MV-4-11 (cell line): ENCODE data around the gene RAB9A.
A peak's percentile ranks its signal among the peaks of the same experiment; 100 is the strongest.
"Not testable (repeated sequence)": the region's sequence is repeated elsewhere in the genome, so short reads cannot be mapped to it uniquely, and the experiment has no call there.

ENCODE experiments used
- DNase-seq: peaks from one replicate; lab custom pipeline; 2025; lab: John Stamatoyannopoulos, UW

Gene RAB9A

DNA sequence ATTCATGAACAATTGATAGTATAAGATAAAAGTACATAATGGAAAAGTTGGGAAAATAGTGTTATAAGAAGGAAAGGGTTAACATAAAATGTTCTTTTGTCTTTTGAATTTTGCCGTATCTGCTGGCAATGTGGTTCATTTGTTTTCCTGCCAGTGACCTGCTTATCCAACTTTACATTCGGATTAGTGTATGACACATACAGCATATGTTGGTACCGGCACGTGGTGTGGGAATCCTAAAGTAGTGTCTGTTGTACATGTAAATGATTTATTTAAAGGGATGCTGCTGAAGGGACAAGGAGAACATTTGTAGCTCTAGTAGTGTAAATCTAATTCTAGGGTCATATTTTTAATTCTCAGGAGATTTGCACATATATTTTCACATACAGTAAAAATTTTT lies 11.5 kb downstream of the RAB9A start:
- DNase-seq, result no peak

DNA sequence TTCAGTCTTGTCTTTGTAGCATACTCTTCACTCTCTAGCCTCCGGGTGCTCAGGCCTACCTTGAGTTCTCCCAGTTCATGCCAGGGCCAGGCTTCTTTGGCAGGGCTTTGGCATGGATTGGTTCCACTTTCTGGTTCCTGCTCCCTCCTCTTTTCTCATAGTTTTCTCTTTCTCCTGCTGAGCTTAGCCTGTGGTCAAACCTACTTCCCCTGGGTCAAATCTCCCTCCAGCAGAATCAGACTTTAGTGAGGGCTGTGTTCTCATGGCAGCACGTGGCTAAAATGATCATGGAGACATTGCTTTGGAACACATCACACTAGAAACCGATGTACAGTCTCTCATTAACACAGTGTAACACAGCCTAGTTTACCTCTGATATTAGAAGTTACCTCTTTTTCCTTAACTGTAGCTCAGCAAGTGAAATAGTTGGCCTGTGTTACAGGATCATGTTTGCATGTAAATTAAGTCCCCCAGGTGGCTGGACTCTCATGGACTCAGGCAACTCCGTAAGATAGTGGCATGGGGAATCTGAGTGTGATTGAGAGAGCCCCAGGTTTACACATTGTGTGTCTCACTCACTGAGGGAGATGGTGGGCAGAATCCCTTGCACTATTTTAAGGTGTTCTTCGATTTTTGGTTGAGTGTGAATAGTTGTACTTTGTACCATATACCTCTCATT lies 13.3 kb downstream of the RAB9A start:
- peak; percentile 61 for DNase-seq

DNA sequence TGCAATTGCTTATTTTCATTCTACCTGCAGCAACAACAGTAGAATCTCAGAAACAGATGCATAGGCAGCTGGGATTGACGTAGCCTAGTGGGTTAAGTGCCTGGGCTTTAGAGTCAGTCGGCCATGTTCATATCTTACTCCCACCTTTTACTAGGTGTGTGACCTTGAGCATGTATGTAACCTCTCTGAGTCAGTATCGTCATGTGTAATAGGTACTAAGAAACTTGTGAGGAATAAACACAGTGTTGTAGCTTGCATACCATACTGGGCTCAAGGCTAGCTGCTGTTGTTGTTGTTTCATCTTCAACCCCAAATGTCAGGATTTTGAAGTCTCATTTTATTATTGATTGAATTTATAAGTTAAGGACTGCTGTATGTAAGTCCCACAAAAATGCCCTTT lies 14.2 kb downstream of the RAB9A start:
- DNase-seq, result no peak

DNA sequence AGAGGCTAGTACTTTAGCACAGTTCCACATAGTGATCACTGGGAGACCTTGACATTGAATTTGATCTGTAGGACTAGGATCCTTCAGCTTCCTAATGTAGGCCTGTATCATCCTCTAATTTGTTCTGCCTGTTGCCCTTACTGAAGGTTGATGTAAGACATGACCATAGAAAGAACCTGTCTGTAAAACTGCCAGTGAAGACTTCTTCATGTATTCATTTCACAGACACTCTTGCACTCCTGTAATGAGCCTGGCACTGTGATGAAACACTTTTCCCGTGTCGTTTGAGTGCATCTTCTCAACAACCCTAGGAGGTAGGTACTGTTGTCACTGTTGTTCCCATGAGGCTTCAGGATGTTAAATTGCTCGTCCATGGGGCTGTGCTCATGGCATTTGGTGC lies 14.7 kb downstream of the RAB9A start:
- DNase-seq, result no peak

DNA sequence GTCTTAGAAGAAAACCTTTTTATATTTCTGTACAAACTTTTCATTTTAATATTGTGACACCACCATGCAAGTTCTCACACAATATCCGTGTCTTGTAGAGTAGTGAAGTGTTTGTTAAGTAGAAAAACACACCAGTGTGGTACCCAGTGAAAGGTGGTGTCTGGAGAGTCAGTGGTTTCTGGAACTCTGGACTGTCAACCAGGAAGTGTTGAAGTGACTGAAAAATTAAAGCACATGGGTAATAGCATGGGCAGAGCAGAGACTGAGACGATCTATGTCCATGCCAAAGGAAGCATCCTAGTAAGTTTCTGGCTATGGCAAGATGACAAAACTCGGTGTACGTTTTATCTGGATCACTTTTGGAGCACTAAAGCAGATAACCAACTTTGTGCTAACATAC lies 22.2 kb downstream of the RAB9A start:
- no peak for DNase-seq

DNA sequence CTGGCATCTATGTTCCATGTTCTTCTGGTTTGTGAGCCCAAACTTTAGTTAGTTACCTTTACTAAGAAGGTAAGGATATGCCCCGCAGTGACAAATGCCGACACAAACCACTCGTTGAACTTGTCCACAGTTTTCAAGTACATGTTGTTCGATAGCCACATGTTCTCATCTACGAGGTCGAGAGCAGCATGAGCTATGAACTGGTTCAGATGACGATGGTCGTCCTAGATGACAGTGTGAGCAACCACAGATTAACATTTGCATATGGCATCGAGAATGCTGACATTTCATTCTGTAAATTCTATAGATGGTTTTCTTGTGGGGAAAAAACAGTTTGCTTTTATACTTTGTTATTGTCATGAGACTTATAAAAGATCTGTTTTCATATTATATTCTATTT lies 27.5 kb downstream of the RAB9A start:
- no peak for DNase-seq

DNA sequence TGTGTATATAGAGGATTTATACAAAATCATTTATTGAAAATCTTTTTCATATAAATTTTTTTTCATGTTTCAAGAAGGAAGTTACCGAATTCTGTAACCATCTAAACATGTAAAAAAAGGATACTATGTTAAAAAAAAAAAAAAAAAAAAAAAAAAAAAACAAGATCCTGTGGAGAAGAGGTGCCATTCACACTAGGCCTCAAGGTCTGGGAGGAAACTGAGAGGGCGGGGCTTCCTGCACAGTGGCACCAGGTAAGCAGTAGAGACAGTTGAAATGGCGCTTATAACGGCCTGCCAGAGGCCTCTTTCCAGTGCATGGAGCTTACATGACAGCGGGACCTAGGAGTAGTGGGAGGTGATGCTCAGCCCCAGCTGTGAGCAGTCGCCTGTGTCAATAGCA lies 28.0 kb downstream of the RAB9A start:
- DNase-seq, result no peak

DNA sequence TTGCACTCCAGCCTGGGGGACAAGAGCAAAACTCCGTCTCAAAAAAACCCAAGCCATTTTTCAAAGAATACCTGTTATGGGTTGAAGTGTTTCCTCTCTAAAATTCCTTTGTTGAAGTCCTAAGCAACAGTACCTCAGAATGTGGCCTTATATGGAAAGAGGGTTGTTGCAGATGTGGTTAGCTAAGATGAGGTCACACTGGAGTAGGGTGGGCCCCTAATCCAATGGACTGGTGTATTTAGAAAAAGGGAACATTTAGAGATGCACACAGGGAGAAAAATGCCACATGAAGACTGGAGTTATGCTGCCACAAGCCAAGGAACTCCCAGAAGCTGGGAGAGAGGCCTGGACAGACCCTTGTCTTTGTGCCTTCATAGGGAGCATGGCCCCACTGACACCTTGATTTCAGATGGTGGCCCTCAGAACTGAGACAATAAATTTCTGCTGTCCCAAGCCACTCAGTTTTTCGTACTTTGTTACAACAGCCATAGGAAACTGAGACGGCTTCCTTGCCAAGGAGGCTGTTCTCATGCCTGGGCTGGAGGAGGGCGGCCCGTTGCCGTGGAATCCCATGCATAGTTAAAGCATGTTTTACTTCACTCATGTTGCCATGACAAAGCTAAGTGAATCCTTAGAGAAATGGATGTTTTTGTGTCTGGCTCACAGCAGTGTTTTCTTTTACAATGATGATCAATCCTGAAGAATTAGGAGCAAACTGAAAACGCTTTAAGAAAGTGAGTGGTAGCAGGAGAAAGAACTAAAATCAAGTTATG lies 29.0 kb downstream of the RAB9A start:
- DNase-seq, result peak; percentile 48

DNA sequence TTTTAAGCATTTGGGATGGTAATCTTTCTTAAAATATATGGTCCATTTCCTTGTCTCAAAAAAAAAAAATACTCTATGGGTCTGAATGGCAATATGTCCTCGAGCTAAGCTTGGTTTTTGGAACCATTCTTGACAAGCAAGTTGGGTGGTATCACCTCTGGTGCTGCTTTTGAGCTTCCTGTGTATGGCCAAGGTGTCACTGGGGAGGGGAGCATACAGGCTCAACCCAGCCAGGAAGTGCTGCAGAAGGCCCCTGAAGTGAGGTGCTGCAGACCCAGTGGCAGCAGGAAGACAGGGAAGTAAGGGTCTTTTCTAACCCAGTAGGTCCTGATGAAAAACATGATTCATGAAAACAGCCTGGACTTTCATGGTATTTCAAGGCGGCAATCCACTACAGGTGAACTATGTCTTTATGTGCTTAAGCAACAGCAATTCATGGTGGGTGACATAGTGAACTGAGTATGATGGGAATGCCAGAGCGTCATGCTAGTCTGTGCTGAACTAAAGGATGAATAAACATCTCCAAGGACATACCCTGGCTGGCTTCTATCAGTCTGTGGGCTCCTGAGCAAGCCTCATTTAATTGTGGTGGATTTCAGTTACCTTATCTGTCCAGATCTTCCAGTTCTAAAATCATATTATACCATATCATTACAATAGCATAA lies 30.4 kb downstream of the RAB9A start:
- DNase-seq, result no peak

DNA sequence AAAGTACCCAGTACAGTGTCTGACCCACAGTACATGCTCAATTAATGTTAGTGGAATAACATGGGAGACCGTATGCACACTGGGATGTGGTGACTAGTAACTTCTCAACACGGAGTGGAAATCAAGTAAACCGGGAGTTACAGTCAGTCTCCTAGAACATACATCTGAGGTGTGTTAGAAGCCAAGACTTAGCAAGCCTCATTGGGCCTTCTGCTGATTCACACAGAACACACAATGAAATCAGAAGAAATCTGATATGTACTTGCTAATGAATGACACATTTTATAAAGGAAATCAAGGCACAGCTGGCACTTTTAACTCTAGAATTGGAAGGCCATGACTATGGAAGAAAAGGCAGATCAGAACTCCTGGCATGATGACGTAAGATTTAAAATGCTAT lies 32.4 kb downstream of the RAB9A start:
- no peak for DNase-seq

DNA sequence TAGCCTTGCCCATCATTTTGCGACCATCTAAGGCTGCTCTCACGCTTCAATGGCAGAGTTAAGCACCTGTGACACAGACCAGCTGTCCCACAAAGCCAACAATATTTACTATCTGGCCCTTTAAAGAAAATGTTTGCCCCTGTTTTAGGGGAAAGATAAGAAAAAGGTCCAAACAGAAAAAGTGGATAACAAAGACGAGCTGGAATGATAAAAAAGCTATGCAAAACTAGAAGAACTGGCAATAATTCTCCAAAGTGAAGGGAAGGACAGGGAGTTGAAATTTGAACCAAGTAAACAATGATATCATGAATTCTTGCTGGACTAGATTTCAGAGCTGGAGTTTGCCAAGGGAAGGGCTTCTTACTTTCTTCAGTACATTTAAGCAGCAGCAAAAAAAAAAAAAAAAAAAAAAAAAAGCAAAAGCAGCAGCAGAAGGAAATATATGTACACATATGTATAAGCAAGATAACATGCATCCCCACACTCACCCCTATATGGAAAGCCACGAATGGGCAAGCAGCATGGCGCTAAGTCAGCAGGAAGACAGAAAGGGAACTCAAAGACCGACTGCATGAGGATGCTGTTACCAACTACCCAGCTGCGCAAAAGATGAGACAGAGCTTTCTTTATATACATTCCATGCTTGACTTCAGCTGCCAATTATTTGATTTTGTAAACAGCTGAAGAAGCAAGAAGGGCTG lies 33.0 kb downstream of the RAB9A start:
- DNase-seq, result peak; percentile 39

DNA sequence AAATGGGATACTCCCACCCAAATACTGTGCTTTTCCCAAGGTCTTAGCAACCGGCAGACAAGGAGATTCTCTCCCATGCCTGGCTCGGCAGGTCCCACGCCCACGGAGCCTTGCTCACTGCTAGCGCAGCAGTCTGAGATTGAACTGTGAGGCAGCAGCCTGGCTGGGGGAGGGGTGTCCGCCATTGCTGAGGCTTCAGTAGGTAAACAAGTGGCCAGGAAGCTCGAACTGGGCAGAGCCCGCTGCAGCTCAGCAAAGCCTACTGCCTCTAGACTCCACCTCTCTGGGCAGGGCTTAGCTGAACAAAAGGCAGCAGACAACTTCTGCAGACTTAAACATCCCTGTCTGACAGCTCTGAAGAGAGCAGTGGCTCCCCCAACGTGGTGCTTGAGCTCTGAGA lies 36.0 kb downstream of the RAB9A start:
- DNase-seq, result not testable (repeated sequence)

DNA sequence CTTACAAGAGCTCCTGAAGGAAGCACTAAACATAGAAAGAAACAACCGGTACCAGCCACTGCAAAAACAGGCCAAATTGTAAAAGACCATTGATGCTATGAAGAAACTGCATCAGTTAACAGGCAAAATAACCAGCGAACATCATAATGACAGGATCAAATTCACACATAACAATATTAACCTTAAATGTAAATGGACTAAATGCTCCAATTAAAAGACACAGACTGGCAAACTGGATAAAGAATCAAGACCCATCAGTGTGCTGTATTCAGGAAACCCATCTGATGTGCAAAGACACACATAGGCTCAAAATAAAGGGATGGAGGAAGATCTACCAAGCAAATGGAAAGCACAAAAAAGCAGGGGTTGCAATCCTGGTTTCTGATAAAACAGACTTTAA lies 37.7 kb downstream of the RAB9A start:
- DNase-seq, result not testable (repeated sequence)

DNA sequence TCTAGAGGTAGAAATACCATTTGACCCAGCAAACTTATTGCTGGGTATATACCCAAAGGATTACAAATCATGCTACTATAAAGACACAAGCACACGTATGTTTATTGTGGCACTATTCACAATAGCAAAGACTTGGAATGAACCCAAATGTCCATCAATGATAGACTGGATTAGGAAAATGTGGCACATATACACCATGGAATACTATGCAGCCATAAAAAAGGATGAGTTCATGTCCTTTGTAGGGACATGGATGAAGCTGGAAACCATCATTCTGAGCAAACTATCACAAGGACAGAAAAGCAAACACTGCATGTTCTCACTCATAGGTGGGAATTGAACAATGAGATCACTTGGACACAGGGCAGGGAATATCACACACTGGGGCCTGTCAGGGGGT lies 41.6 kb downstream of the RAB9A start:
- not testable (repeated sequence) for DNase-seq

DNA sequence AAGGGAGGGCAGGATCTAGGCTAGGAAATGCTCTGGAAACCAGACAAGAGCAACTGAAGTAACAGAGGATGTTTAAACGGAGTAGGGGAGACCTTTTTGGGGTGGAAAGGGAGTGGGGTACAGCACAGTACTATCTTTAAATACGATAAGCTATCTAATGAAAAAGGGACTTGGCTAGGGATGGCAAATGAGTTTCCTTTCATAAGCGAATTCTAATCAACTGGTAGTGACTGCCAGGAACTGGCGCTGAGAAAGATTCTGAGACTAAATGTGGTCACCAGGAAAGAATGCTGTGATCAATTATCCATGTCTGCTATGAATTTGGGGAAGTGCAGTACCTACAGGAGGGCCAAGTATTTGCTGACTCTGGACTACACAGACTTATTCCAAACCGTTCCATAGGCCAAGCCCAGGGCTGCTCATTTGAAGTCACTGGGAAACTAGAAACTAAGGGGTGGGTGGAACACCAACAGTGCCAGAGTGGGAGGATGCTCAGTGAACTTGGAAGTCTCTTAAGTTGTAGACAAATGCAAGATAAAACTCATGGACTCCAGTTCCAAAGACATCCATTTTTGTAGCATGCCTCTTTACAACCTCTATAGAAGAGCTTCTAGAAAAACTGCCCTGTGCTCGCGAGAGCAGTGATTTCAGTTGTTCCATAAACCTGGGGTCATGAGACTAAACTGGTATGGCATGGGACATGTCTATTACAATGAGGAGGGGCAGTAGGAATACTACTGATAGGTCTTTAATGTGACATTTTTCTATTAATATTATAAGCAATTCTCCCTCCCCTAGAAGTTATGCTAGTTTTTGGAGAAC lies 43.5 kb downstream of the RAB9A start:
- DNase-seq, result no peak

DNA sequence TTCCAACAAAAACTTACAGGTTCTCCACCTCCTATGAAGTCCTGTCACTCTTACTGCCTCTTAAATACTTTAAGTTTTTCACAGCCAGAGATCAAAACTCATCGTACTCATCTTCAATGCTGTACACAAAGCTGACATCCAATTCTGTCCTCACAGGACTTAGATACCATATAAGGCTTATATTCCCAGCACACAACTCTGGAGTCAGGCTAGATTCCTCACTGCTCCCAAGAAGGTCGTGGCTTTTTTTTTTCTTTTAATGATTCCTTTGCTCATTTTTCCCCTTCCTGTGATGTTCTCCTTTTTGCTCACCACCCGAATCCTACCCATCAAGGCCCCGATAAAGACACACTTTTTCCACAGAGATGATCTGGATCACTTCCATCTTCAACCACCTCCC lies 44.6 kb downstream of the RAB9A start:
- DNase-seq, result no peak

DNA sequence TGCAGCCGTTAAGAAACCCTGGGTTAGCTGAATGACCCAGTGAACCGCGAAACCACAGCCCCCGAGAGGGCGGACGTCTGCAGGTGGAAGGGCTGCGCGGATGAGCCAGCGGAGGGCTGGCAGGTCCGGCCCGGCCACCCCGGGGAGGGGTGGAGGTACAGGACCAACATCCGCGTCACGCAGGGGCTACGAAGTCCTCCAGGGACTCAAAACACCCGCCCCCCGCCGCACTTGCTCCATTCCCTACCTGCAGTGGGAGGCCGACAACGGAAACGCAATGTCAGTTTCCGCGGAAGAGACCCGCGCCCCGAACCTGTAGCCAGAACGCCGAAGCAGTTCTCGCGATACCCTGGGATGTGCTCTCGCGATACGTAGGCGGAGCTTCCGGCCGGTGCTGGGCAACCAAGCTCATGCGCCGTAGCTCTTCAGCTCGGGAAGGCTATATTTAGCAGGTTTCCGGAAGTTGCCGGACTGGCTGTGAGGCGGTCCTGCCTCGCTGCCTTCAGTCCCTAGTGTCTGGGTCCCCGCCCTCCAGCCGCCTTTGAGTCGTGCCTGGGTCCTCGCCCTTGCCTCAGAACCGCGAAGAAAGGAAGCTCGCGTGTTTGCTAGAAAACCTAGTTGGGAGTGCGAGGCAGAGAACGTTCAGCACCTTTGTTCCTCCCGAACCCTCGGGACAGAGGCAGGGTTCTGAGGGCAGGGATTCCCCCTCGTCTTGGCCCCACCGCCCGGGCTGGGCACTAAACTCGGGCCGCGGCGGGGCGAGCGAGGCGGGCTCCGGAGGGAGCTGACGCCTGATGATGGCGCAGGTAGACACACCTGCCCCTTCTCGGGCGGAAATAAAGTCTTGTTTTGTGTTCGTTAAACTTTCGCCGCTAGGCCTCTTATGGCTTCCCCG lies 45.6 kb downstream of the RAB9A start, which contains the start of the genes OFD1 and TRAPPC2:
Gene OFD1 (plus strand): TSS at position 471 of the 895 bp plus-strand sequence. CDS start 324 bp downstream, at position 795.
Gene TRAPPC2 (minus strand): TSS at position 343 of the 895 bp plus-strand sequence. CDS start 14,657 bp downstream, outside the sequence.
- peak; percentile 93 for DNase-seq

DNA sequence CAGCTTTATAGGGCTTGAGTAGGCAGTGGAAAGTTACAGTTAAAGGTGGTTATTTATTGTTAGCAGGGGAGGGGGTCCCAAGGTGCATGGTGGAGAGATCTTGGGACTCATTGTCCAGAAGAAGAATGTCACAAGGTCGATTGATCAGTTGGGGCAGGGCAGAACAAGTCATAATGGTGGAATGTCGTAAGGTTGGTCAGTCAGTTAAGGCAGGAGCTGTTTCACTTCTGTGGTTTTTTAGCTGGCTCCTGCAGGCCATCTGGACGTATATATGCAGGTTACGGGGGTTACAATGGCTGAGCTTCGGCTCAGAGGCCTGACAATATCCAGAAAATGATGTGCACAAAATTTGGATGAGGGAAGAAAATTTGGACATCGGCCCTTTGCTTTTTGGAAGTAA lies 52.8 kb downstream of the RAB9A start:
- DNase-seq, result peak; percentile 10

DNA sequence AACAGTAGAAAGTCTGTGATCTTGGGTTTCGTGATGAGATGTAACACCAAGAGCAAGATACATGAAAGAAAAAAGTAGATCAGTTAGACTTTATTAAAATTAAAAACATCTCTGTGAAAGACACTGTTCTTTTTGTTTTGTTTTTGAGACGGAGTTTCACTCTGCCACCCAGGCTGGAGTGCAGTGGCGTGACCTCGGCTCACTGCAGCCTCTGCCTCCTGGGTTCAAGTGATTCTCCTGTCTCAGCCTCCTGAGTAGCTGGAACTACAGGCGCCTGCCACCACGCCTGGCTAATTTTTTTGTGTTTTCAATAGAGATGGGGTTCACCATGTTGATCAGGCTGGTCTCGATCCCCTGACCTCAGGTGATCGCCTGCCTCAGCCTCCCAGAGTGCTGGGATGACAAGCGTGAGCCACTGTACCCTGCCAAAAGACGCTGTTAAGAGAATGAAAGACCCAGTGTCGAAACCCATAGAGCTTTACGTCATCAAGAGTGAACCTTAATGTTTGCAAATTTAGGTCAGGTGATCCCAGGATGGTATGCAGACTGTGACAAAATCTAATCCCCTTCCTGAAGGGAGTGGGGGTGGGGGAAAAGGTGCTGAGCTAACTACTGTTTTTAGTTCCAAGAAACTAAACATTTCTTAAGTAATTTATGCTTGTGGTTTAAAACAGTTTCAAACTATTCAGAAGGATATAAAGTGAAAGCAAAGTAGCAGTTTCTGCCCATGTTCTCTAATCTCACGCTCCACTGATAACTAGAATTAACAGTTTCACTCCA lies 53.7 kb downstream of the RAB9A start:
- peak; percentile 44 for DNase-seq

DNA sequence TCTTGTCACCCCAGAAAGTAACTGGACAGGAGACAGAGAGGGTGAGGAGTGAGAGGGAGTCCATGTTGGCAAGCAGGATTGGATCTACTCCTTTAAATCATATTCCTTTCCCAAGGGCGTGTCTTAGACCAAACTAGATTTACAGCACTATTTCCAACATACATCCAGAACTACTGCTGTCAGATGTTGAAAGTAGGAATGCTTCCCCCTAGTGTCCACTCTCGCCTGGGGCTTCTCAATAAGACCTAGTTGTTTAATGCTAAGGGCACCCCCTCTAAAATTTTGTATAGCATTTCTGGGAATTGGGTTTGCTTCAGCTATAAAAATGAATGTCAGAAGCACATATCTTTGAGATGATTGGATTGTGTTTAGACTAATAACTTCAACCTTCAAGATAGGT lies 58.9 kb downstream of the RAB9A start:
- peak; percentile 34 for DNase-seq
